GF-D8 (cell line): Measurements from ENCODE around the gene C15orf40.
"Not testable (repeated sequence)": the region's sequence is repeated elsewhere in the genome, so short reads cannot be mapped to it uniquely, and the experiment has no call there.

ENCODE experiments used
- DNase-seq: peaks from one replicate; lab custom pipeline; 2025; lab: John Stamatoyannopoulos, UW

Gene C15orf40

DNA sequence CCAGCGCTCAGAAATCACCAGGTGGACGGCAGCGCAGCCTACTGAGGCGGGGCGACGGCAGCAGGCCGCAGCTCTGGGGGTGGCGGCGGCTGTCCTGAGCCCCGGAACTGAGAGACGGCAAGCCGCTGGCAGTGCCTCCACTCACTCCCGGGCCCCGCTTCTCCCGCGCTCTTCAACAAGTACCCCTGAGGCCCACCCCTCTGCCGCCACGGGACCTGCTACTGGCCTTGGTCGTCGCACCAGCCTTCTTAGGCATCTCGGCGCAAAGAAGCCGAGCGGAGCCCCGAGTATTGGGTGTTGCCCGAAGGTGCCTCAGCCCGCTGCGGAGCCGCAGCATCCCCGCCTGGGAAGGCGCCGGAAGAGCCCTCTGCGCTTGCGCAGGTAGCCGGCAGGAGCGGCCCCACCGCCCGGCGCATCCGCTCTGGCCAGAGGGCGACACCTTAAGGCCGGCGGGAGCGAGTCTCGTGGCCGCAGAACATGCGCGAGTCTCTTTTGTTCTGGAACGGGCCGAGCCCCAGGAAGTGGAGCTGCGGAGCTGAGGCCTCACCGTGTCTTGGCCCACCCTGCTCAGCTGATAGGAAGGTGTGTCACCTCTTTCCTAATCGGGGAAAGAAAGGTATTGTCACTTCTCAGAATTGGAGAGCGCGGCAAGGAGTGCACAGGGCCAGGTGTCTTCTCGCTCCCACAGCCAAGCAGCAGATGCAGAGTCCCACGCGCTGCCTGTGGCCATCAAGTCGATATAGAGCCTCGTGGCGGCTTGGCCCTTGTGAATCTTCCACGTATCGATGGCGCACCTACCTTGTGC is at the start of gene C15orf40:
Gene C15orf40, minus strand, starts transcription at position 369 of the 805 bp plus-strand sequence. Its CDS starts 32 bp downstream, at position 337.
- DNase-seq = peak; percentile 65

DNA sequence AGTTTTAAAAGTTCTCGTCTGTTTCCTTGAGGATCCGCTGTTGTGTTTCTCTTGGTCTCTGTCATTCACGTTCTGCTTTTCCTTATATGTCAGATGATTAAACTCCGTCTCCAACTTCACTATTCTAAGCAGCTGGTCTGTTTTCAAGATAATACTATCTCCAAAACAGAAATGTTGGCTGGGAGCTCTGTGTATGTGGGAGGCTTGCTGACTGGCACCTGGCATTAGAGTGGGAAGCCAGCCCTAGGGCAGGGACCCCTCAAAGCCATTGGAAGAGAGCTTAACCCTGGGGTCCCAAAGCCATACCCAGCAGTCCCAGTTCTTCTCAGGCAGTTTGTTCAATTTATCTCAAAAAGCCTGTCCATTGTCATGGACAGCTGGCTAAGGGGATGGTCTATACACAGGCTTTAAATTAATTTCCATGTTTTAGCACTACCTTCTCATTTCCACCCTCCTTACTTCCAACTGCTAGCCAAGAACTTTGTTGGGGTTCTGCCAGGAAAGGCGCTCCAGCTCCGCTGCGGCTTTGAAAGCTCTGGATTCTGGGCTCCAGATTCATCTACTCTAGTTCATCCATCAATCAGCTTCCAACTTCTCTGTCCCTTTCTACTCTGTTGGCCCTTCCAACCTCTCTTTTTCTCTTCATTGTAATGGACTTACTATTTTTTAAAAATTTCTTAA is 46.4 kb upstream of the C15orf40 start:
- no peak for DNase-seq

DNA sequence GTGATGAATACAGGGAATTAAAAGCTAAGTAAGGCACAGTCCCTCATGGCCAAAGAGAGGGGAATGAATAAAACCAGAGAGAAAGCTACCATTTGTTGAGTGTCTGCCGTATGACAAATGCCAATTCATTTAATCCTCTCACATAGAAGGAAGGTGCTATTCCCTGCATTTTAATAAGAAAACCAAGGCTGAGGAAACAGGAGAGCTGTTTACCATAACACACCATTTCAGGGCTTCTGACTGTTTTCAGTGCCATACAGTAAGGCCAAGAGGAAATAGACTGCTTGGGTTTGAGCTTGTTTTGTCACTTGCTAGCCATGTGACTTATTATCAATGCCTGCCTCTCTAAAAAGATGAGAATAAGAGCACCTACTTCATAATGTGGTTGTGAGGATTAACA is 45.6 kb upstream of the C15orf40 start:
- DNase-seq = no peak

DNA sequence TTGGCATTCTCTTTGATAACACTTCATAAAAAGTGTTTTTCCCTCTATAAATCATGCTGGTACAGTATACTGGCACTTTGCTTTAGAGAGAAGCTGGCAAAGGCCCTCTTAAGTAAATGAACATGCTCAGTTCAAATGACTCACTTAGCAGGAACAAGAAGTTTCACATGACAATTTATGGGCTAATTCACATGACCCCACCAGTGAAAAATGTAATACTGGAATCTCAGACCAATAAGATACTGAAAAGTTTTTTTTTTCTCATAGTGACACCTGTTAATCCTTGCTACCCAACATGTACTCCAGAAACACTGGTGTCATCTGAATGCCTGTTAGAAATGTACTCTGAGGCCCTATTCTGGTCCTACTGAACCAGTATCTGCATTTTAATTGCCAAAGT is 41.7 kb upstream of the C15orf40 start:
- DNase-seq = no peak

DNA sequence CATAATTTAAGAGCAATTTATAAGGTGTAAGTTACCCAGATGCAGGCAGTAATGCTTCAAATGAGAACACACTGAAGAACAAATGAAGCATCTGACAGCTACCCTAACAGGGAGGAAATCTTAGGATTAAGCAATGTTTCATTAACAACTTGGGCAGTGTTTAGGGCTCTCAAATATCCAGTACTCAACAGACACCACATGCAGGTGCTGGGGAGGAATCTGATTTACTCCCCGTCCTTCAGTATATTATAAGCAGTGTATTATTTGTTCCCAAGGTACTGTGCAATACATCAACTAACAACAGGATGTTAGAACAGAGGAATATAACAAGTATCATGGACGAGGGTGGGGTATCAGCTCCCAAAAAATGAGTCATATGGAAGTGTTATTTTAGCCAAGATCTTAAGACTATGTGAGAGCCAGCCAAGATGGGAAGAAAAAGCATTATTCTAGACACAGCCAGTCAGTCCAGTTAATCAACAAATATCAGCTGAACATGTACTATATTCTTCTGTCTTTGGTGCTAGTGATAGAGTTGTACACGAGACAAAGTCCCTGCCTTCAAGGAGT is 35.2 kb upstream of the C15orf40 start:
- DNase-seq = no peak

DNA sequence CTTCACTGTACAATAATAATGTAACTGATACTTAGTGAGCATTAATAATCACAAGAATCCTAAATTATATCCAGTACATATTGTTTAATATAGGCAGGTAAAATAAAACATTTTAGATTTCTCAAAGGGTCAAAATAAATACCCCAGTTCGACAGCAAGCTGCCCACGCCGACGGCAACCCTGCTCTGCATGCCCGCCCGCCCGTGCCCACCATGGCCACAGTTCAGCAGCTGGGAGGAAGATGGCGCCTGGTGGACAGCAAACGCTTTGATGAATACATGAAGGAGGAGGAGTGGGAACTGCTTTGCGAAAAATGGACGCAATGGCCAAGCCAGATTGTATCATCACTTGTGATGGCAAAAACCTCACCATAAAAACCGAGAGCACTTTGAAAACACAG is 32.7 kb upstream of the C15orf40 start:
- DNase-seq = no peak

DNA sequence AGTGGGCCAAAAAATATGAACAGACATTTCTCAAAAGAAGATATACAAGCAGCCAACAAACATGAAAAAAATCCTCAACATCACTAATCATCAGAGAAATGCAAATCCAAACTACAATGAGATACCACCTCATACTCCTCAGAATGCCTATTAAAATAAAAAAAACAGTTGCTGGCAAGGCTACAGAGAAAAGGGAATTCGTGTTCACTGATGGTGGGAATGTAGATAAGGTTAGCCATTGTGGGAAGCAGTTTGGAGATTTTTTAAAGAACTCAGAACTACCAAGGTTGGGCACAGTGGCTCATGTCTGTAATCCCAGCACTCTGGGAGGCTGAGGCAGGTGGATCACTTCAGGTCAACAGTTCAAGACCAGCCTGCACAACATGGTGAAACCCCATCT is 27.8 kb upstream of the C15orf40 start:
- no peak for DNase-seq

DNA sequence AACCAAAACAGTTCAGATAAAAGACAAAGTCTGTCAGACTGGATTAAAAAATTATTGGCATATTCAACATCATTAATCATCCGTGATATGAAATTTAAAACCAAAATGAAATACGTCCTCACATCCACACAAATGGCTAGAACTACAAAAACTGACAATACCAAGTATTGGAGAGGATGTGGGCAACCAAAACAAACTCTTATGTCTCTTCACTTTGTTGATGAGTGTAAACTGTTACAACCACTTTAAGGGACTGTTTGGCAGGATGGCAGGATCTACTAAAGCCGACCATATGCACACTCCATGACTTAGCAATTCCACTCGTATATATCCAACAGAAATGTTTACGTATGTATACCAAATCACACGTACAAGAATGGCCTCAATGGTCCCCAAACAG is 24.8 kb upstream of the C15orf40 start:
- DNase-seq = no peak

DNA sequence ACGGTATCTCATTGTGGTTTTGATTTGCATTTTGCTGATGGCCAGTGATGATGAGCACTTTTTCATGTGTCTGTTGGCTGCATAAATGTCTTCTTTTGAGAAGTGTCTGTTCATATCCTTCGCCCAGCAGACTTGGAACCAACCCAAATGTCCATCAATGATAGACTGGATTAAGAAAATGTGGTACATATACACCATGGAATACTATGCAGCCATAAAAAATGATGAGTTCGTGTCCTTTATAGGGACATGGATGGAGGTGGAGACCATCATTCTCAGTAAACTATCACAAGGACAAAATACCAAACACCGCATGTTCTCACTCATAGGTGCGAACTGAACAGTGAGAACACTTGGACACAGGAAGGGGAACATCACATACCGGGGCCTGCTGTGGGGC is 19.8 kb upstream of the C15orf40 start:
- not testable (repeated sequence) for DNase-seq

DNA sequence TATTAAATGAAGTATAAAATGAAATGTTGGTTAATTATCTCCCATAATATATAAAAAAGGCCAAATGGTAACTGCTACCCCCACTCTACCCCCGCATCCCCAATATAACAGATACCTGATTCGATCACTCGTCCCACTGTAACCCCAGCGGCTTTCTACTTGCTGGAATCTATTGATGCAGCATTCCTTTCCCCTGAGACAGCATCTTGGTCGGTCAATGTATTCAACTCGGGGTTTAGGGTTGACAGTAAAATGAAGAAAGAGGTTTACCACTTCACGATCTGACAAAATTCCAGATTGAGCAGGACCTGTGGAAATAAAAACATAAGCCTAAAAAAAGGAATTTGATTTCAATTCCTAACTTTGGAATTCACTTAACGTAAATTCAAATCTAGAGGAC is 18.6 kb upstream of the C15orf40 start:
- no peak for DNase-seq

DNA sequence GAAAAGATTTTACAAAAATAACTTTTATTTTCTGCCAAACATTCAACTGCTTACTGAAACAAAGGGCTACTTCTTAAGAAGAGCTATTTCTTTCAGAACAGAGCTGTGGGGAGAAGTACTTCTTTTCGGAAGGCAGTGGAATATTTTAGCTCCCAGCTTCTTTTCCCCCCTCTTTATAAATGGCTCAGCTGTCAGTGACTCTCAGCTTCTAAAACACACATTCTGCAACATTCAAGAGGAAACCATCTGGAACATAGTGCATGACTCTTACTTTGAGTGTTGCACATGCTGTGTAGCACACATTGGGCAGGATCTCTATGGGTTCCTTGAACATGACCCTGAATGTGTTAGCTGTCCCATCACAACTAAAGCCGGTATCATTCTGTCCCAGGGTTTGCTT is 7.0 kb upstream of the C15orf40 start:
- no peak for DNase-seq

DNA sequence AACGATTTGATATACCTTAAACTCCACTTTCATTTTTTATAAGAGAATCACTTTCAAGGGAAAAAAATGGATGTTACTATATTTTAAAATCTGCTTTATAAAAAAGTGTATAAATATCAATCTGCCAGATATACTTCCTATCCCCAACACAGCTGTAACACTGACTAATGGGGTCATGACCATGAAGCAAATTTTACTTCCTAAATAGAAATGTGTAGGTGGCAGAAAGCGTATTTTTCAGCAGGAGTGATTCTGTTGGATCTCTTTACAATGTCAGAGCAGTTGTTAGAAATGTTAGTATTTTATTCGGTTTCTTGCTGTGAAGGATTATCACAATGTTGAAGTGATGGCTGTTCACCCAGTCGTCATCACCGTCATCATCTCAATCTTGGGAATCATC is 5.5 kb upstream of the C15orf40 start:
- DNase-seq = no peak

DNA sequence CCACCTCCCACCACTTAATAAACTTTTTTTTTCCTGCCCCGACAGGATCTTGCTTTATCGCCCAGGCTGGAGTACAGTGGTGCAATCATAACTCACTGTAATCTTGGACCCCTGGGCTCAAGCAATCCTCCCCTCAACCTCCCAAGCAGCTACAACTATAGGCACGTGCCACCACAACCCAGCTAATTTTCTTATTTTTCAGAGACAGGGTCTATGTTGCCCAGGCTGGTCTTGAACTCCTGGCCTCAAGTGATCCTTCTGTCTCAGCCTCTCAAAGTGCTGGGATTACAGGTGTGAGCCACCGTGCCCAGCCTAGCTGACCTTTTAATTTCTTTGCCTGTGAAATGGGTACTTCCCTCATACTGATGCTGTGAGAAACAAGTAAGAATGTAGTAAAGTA is 3.9 kb upstream of the C15orf40 start:
- no peak for DNase-seq

DNA sequence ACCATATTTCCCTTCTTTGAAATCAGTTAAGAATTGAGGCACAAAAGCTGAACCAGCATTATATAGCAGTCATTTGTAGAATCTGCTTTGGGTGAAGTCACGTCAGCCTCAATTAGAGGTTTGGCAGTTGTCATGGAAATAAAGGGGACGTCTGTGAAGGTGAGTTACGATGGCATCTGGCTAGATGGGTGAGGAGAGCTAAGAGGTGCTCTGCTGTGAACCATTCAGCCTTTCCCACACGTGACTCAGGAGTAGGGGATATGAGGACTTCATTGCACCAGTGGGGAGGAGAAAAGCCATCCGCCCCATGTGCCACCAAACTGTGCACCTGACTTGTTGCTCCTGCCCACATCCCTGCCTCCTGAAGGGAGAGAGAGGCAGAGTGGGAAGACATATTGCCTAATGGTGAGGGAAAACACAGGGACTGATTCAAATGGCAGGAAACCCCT is 2.8 kb upstream of the C15orf40 start:
- no peak for DNase-seq

DNA sequence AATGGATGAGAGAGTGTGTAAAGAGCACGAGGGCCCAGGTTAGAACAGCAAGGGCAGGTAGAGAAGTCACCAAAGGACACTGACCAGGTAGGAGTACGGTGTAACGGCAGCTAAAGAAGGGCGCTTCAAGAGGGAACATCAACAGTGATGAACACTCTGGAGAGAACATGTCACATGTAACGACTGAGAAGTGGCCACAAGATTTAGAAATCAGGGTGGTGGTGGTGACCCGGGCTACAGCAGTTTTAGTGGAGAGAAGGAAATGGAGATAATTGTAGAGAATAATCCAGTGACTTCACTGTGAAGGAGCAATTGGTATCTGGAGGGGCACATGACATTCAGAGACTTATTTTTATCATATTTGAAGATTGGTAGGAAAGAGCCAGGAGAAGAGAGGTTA is 1.2 kb upstream of the C15orf40 start:
- DNase-seq = peak; percentile 0

DNA sequence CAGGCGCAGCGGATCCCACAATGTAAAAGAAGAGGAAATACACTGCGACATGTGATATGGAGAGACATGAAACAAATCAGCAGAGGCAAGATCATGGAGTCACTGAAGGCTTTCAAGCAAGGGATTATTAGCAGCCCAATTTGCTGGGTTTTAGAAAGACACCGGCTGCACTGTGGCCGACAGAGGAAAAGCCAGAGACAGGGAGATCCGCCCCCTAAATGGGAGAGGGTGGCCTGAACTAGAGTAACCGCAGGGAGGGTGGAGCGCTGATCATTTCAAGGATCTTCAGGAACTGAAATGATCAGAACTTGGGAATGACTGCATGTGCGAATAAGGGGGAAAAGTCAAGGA is 612 bp upstream of the C15orf40 start:
- no peak for DNase-seq

DNA sequence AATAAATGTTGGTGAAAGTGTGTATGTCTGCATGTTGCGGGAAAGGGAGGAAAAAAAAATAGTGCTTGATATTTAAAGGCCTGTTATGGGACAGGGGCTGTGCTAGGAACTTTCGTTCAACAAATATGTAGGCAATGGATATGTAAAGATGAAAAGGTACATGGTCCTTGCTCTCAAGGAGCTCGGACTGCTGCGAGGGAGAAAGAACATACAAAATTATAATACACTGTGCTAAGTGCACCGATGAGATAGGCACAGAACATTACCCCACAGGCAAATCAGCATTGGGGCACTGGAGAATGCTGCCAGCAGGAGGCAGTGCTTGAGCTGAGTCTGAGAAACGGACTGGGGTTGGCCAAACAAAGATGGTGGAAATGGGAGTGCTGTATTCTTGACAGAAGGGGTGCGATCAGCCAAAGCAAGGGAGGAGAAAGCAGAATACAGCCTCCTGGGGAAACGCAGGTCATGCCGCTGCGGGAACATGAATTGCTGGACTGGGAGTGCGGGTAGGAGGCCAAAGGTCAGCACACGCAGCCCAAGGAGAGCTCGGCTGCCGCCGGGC is 649 bp downstream of the C15orf40 start:
- DNase-seq = peak; percentile 63

DNA sequence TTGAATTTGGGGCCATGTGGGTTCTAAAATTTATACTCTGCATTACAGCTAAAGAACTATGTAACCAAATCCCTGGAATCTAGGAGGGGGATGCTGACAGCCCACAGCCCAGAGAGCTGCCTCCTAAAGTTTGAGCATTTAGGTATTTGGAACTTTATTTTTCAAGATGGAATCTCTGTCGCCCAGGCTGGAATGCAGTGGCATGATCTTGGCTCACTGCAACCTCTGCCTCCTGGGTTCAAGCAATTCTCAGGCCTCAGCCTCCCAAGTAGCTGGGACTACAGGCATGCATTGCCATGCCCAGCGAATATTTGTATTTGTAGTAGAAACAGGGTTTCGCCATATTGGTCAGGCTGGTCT is 10.8 kb downstream of the C15orf40 start:
- not testable (repeated sequence) for DNase-seq

DNA sequence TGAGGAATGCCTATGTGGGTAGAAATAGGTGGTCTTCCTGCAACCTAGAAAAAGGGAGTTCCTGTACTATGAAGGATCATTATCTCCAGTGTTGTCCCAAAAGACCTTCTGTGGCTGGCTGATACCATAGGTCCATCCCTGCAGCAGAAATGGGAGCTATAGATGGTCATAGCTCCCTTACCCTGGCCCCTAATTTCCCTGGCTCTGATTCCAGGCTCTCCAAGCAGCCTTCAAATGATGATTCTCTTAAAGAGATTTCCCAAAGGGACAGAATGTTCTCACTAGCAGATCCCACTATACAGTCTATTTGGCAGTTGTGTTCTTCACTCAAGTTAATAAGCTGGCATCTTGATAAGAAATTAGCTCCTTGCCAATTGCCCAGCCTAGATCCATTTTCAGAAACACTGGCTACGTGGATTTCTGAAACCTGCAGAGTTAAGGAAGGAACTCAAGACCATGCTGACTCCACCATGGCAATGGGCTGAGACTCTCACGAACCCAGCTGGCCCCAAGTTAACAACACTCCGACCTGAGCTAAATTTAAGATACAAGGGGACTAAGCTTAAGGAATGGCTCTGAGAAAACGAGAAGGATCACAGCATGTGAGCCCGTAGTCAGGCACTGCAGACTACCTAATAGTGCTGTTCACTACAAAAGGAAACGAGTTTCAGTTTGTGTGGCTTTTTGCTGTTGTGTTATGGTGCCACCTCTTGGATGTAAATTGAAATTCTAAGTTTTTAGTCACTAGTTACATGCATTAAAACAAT is 11.4 kb downstream of the C15orf40 start:
- DNase-seq = peak; percentile 52

DNA sequence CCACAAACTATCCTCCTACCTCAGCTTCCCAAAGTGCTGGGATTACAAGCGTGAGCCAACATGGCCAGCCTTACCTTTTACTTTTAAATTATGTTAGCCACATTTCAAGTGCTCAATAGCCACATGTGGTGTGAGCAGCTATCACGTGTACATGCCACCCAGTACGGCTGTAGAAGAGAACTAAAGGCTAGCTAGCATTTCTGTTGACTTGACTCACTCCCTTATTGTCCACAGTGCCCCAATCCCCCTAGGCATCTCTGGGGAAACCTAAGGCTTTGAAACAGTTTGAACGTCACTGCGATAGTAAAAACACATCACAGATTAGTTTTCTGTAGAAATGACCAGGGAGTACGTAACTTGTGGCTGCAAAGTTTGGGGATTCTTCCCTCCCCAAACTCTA is 12.0 kb downstream of the C15orf40 start:
- DNase-seq = no peak

DNA sequence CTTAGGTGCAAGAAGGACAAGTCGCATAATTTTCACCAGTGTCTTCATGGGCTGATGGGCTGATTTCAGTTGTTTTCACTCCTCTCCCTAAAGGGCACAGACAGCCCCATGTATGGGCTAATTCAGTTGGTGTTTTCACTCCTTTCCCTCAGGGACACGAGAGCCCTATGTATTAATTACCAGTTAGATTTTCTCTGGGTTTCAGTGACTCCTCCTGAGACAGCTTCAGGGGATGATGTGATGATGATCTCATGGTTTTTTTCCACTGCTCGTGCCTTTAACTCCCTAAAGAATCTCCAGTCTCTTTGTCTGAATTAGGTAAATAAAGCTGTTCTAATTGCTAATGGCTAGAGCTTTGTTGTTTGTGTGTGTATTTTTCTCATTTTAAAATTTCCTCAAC is 15.5 kb downstream of the C15orf40 start:
- no peak for DNase-seq

DNA sequence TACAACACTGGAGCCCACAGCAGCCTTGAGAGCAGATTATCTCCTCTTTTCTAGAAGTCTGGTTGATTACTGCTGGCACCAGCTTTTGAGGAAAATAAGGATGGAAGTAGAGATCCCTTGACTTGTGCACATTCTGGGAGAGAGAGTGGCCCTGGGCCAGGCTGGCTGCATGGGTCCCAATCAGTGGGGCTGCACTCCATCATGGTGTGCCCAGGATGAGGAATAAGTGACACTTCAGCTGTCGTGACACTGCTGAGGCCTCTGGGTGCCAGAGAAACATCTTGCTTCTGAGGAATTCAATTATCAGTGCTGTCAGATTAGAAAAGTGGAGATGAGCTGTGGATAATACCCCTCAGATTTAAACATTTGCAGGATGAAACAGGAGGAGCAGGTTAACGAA is 16.4 kb downstream of the C15orf40 start:
- no peak for DNase-seq
